AG04450 (cell line): Measurements from ENCODE around the gene EVC. TPM values are rescaled to one million over a fixed set of nuclear protein-coding genes. Genes with fewer than 3 reads are reported as not detected.
"Not testable (repeated sequence)": the region's sequence is repeated elsewhere in the genome, so short reads cannot be mapped to it uniquely, and the experiment has no call there.

ENCODE experiments used
- CTCF ChIA-PET: fragments of 300-600, 350-600 bp; formaldehyde crosslinking; extraction: SDS; loops from one replicate; lab custom pipeline; 2022; ENCODE audit warnings: antibody characterized with exemption, inconsistent platforms; lab: Charles Lee
- POLR2A ChIA-PET: fragments of 350-600 bp; formaldehyde crosslinking; extraction: SDS; loops from one replicate; lab custom pipeline; 2021; ENCODE audit warnings: antibody characterized with exemption, inconsistent platforms; lab: Yijun Ruan, JAX
- DNase-seq: peaks from one replicate; pipeline ENCODE4 v3.0.0-alpha.2; 2011; ENCODE audit warnings: low read depth, low spot score
- H3K27ac ChIP-seq: one replicate; pipeline ENCODE4 v1.5.1; 2012; ENCODE audit warnings: low read depth, low read length, control low read depth
- H3K27me3 ChIP-seq: one replicate; pipeline ENCODE4 v1.6.0; 2012; ENCODE audit warnings: low read length; ENCODE audit not compliant: control insufficient read depth, insufficient read depth
- H3K4me3 ChIP-seq: 2 replicates; pipeline ENCODE4 v1.5.1; 2011; ENCODE audit warnings: mild to moderate bottlenecking, low read depth, low read length, control low read depth
- H3K9me3 ChIP-seq: 2 replicates; pipeline ENCODE4 v1.5.1; 2012; ENCODE audit warnings: low read length; ENCODE audit not compliant: control insufficient read depth, insufficient read depth
- CTCF ChIP-seq: IDR thresholded peaks from 2 replicates; pipeline ENCODE4 v1.5.1; 2011; ENCODE audit warnings: low read depth, low read length, control low read depth, inconsistent platforms
- polyA plus RNA-seq: library from polyadenylated mRNA; depleted of rRNA; stranded (reverse); fragments of >200 nt; gene quantifications from 2 replicates; pipeline ENCODE4 v1.2.3, GENCODE V29; 2011; rRNA removed

Gene EVC
- polyA plus RNA-seq, 1 experiment = 11.5 TPM

- CTCF ChIA-PET = no interaction called here
- DNase-seq = no peak
- Histone ChIP-seq H3K27ac (no peak overlapping the region), H3K27me3 (peaks cover 4% of the 10 kb centered on the region), H3K4me3 (no peak overlapping the region), H3K9me3 (no peaks in the 10 kb centered on the region; the same call in 1 of the 2 replicates)
- POLR2A ChIA-PET = no interaction called here
- no peak for TF ChIP-seq CTCF
Observed at GRCh38 chr4:5854929-5855328, 143.9 kb downstream of the EVC start.

GRCh38 chr4:5856362-5856761, 145.4 kb downstream of the EVC start:
- CTCF ChIA-PET, H3K27me3 ChIP-seq, H3K4me3 ChIP-seq, H3K9me3 ChIP-seq, DNase-seq, POLR2A ChIA-PET, H3K27ac ChIP-seq: not testable (repeated sequence)

- POLR2A ChIA-PET = no interaction called here
- CTCF ChIA-PET = no interaction called here
- H3K27ac ChIP-seq = no peak overlapping the region
Observed at GRCh38 chr4:5857199-5857598, 146.2 kb downstream of the EVC start.

GRCh38 chr4:5858020-5858769, 147.2 kb downstream of the EVC start:
- DNase-seq = no peak
- no peaks in the 10 kb centered on the region; the same call in 1 of the 2 replicates for H3K9me3 ChIP-seq
- no peak overlapping the region for H3K4me3 ChIP-seq
- POLR2A ChIA-PET = no interaction called here
- CTCF ChIA-PET = no interaction called here
- no peak for TF ChIP-seq CTCF
- no peak overlapping the region for H3K27ac ChIP-seq
- no peaks in the 10 kb centered on the region for H3K27me3 ChIP-seq

More at GRCh38 chr4:5857199-5857598, 146.2 kb downstream of the EVC start:
- DNase-seq = no peak
- H3K9me3 ChIP-seq = no peaks in the 10 kb centered on the region; the same call in 1 of the 2 replicates
- no peak overlapping the region for H3K4me3 ChIP-seq
- no peak for TF ChIP-seq CTCF
- H3K27me3 ChIP-seq = peaks cover 4% of the 10 kb centered on the region

GRCh38 chr4:5863461-5864113, 152.6 kb downstream of the EVC start:
- ChIA-PET POLR2A (no interaction called here), CTCF (no interaction called here)

More at GRCh38 chr4:5863461-5864113, 152.6 kb downstream of the EVC start:
- DNase-seq = peak; percentile 72
- Histone ChIP-seq H3K4me3 (no peak overlapping the region), H3K9me3 (no peaks in the 10 kb centered on the region; the same call in 1 of the 2 replicates), H3K27ac (no peak overlapping the region), H3K27me3 (peaks cover 6% of the 10 kb centered on the region)
- no peak for TF ChIP-seq CTCF

Other genes starting within 250 kb of the EVC start
- gene EVC2, start 2.6 kb upstream of the EVC start, polyA plus RNA-seq = 2.1 and 2.9 TPM in 2 replicates
- 5.6 and 6.2 TPM in 2 replicates for gene CRMP1, start 181.9 kb downstream of the EVC start, polyA plus RNA-seq